Measurements from ENCODE around the gene SAMHD1. TPM values are rescaled to one million over a fixed set of nuclear protein-coding genes. Genes with fewer than 3 reads are reported as not detected.

SAMHD1 gene
- total and polyA plus RNA-seq, 9 of the 15 experiments (the other 6 are each of a cell fraction or from before 2014, with no cell fraction given) = 6.8 to 20.4 (median 14.8) TPM

DNA sequence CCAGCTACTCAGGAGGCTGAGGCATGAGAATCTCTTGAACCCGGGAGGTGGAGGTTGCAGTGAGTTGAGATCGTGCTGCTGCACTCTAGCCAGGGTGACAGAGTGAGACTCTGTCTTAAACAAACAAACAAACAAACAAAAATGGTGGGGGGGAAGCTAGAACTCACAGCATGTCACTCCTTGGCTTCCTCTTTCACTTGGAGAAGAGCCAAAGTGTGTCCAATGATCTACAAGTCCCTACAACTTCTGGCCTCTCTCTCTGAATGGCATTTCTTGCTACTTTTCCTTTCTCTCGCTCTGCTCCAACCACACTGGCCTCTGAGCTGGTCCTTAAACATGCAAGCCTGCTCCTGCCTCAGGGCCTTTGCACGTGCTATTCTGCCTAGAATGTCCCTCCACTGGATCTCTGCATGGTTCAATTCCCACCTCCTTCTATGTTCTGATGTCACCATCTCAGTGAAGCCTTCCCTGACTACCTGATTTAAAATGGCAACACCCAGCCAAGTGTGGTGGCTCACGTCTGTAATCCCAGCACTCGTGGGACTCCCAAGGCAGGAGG is 67.5 kb downstream of the SAMHD1 start:
- no peak overlapping the region for H2AFZ ChIP-seq (ENCODE audit: low read depth, low read length)
- in situ Hi-C loops (cut with MboI) (no loop called here), intact Hi-C loops (cut with micrococcal nuclease) (loop anchor here (2.0 kb wide), 1 partner anchor 47 kb away; no protein-coding TSS in a partner anchor)
- H3K4me2 ChIP-seq (ENCODE audit: insufficient read depth, low read length) = no peak overlapping the region
- no peaks in the 10 kb centered on the region for H3K9me3 ChIP-seq (replicated peaks; ENCODE audit: control insufficient read depth, insufficient read depth, low read depth, low read length)
- H3K27me3 ChIP-seq (ENCODE audit: control insufficient read depth in 2 of 2, insufficient read depth in 2 of 2, low read length in 2 of 2) = peaks cover 0 to 16% of the 10 kb centered on the region in 2 experiments; a peak in 2 of 5 replicates
- 31% methylated on average over 6 of the region's 6 CpGs for WGBS (ENCODE audit: insufficient coverage, low coverage, missing lambda C conversion rate)
- POLR2A ChIA-PET = interaction anchor here (0.6 to 1.3 kb wide), 3 partner anchors 8 to 314 kb away, joined by 3 to 4 read pairs (median 3); a partner anchor contains a TSS
- no peaks in the 10 kb centered on the region for H3K9me1 ChIP-seq (ENCODE audit: control insufficient read depth, insufficient read depth, low read length)
- DNase-seq (ENCODE audit: extremely low read depth in 1 of 4, low spot score in 3 of 4) (no peak), ATAC-seq (no peak), FAIRE-seq (no peak)
- no TSS peak for BruUV-seq (replicated peaks)
- CTCF ChIA-PET (ENCODE audit: low intra/inter-chr PET ratio) = no interaction called here
- H3K4me3 ChIP-seq = no peak overlapping the region
- no peak overlapping the region for H3K9ac ChIP-seq (ENCODE audit: insufficient read depth in 1 of 2, low read depth in 2 of 2, low read length in 2 of 2)
- H4K20me1 ChIP-seq (replicated peaks; ENCODE audit: control insufficient read depth, insufficient read depth, low read length) = peaks cover 6% of the 10 kb centered on the region; the same call in 1 of the 2 replicates
- H3K4me1 ChIP-seq (replicated peaks in 1 of 2; ENCODE audit: control insufficient read depth in 2 of 2, insufficient read depth in 2 of 2, low read length in 2 of 2) = peaks cover 5 to 13% of the 10 kb centered on the region in 2 experiments
- no peaks in the 10 kb centered on the region for H3K79me2 ChIP-seq (ENCODE audit: control insufficient read depth, insufficient read depth, low read length)
- TF ChIP-seq SPI1 (IDR thresholded peaks at IDR 0.05; ENCODE audit: borderline replicate concordance, low read depth, low read length) = peak; percentile 49; the same call in 1 of the 2 replicates
- no peak for TF ChIP-seq EHMT2 (IDR thresholded peaks at IDR 0.05)
- TF ChIP-seq NFIC (IDR thresholded peaks at IDR 0.05) = peak; percentile 65
- TF ChIP-seq, protein P1, sequence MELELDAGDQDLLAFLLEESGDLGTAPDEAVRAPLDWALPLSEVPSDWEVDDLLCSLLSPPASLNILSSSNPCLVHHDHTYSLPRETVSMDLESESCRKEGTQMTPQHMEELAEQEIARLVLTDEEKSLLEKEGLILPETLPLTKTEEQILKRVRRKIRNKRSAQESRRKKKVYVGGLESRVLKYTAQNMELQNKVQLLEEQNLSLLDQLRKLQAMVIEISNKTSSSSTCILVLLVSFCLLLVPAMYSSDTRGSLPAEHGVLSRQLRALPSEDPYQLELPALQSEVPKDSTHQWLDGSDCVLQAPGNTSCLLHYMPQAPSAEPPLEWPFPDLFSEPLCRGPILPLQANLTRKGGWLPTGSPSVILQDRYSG (tag; conservative IDR thresholded peaks at IDR 0.05; ENCODE audit: low read depth) = no peak
- TF ChIP-seq KDM1A (IDR thresholded peaks at IDR 0.05) = peak in 1 of 2 experiments; percentile 40; a peak in 1 of 4 replicates
- TF ChIP-seq SMARCA5 (IDR thresholded peaks at IDR 0.05) = peak; percentile 54; the same call in 1 of the 2 replicates
- no peak for TF ChIP-seq ELF4 (CRISPR knock-in tag; IDR thresholded peaks at IDR 0.05)
- peak; percentile 61 for TF ChIP-seq RBM25 (IDR thresholded peaks at IDR 0.05; ENCODE audit: low read depth, low read length, severe bottlenecking)
- no peak for TF ChIP-seq PYGO2 (tag; IDR thresholded peaks at IDR 0.05)
- no peak for TF ChIP-seq CTBP1 (IDR thresholded peaks at IDR 0.05; ENCODE audit: borderline replicate concordance)
- TF ChIP-seq ZFP36 (IDR thresholded peaks at IDR 0.05; ENCODE audit: low read depth, low read length, partially characterized antibody) = peak; percentile 6
- TF ChIP-seq, protein P2, sequence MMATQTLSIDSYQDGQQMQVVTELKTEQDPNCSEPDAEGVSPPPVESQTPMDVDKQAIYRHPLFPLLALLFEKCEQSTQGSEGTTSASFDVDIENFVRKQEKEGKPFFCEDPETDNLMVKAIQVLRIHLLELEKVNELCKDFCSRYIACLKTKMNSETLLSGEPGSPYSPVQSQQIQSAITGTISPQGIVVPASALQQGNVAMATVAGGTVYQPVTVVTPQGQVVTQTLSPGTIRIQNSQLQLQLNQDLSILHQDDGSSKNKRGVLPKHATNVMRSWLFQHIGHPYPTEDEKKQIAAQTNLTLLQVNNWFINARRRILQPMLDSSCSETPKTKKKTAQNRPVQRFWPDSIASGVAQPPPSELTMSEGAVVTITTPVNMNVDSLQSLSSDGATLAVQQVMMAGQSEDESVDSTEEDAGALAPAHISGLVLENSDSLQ (IDR thresholded peaks at IDR 0.05) = peak; percentile 40; the same call in 1 of the 2 replicates
- no peak for TF ChIP-seq ZNF507 (tag; conservative IDR thresholded peaks at IDR 0.05)
- TF ChIP-seq BCOR (IDR thresholded peaks at IDR 0.05) = 0 out of 2 replicates have a peak, but pooled peaks have one; percentile 61
- H3K36me3 ChIP-seq (ENCODE audit: control insufficient read depth, insufficient read depth, low read length) = no peaks in the 10 kb centered on the region
- no peak overlapping the region for H3K27ac ChIP-seq (ENCODE audit: extremely low read depth, low read depth, low read length)

Data from K562 (cell line).